Measurements from ENCODE around the gene HTRA1.

HTRA1 gene

DNA sequence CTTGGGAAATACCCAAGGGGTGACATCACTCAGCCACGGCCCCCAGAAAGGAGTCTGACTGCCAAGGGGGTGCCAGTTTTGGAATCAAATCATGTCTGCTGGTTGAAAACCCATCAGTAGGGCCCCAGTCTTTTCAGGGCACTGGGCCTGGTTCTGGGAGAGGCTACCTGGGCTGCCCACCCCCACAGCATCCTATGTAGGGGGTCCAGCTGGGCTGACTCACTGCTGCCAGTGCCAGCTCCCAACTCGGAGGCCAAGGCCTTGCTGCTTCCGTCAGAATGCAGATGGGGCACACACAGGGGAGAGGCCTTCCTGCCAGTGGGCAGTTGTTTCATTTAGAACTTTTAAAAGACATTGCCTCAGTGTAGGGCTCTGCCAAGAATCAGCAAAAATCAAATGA lies 59.7 kb downstream of the HTRA1 start:
- no peak for DNase-seq

DNA sequence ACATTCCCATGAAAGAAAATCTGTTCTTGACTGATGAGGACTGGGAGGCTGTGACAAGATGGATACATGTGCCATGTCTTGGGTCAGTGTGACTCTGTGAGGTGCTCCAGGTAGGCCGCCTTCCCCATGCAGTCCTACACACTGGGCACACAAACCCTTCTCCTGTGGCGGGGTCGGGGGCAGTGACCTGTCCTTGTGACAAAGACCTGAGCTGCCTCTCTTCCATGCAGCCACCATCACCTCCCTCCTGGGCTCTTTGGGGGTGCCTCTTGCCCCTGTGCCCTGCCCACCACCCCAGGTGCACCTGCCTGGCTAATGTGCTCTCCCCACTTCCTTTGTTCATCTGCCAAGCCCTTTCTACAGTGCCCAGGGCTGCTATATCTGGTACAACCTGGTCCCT lies 63.5 kb downstream of the HTRA1 start:
- DNase-seq = no peak

DNA sequence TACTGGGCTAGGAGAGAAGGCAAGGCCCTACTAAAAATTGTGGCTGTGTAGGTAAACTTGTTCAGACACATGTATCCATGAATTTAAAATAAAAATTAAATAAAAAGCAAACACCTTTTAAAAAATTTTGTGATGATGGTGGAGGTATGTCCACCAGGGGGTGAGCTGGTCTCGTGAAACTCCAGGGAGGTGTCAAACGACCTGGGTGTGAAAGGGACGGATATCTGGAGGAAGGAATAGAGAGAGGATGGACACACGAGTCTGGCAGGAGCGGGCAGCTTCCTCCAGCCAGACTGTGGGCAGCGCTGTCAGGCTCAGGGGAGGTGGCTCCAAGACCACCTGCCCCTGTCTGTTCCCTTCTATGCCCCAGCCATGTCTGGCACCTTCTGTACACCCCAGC lies 64.4 kb downstream of the HTRA1 start:
- DNase-seq = no peak

DNA sequence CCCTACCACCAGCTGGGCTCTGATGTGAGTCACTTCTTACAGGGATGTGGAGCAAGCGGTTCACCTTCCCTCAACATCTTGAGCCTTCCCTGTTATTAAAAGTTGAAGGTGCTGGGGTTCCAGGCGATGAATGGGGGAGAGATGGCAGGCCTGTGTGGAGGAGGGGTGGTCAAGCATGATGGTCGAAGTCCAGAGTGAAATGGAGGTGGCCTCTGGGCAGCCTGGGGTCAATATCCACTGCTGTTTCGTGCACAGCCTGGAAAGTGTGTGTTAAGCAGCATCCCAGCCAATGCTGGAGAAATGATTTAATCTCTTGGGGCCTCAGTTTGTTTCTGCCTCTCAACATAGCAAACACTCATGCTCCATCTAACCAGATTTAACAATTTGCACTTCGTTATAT lies 65.5 kb downstream of the HTRA1 start:
- no peak for DNase-seq

DNA sequence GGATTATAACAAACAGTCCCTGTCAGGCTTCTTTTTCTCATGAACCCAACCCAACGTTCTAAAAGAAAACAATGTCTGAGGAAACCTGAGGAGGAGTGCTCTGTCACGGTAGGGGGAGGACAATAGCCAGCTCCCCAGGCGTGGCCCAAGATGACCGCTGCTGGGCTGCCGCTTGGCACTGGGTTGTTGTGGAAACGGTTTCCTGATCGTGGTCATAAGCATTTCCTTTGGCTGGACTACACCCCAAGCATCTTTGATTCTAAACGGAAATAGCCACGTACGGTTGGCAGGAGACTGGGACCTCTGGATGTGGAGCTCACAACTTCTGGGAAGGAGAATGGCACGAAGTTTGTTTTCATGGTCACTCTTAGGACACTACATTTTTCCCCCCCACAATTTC lies 68.8 kb downstream of the HTRA1 start:
- no peak for DNase-seq

DNA sequence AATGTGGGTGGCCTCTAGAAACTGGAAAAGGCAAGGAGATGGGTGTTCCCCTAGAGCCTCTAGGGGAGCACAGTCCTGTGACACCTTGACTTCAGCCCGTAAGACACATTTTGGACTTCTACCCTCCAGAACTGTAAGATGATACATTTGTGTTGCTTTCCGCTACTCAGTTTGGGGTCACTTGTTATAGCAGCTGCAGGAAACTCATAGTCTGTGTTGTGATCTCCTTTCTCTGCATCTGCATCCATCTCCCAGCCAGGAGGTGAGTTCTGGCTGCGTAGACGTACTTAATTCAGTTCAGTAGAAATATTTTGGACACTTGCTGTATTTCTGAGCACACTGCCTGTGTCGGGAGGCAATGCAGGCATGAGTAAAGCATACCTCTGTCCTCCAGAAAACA lies 69.9 kb downstream of the HTRA1 start:
- DNase-seq = no peak

DNA sequence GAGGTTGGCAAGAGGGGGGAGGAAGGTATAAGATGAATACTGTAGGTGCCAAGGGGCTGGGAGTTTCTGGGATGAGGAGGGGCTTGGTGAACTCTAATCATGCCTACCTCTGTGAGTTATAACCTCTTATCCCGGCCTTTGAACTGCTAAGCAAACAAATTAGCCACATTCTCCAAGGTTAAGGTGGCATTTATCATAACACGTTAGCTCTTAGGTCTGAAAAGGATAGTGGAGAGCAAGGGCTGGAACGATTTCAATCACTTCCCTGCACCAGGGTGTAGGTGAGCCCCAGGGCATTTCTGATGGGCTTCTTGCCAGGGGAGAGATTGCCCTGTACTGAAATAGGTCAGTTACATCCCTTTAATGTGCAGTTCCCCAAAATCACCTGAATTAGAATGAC lies 70.6 kb downstream of the HTRA1 start:
- no peak for DNase-seq

DNA sequence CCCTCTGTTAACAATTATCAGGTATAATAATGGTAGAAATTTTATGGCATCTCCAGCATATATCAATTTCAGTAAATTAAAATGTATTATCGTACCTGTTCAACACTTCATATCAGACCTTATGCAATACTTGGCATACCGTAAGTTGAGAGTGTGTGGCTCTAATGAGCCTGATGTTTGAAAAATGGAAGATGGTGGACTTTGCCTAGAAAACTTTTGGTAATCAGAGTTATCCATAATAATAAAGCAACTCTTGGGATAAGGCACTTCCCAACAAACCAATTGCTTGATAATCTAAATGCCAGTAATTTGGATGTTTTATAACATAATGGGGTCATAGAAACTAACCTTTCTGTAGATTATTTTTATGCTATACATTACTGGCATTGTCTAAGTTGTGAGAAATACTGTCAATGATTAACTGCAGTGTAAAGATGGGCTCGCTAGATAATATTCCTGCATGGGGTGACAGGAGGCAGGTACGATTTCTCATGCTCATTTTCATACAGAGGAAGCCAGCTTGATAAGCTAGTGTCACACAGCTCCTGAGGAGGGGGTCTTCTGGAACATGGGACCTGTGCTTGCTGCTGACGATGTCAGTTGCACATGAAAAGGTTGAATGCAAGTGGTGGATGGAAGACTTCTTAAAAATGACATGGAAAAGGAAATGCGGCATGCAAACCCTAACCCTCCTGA lies 71.4 kb downstream of the HTRA1 start:
- DNase-seq = no peak

DNA sequence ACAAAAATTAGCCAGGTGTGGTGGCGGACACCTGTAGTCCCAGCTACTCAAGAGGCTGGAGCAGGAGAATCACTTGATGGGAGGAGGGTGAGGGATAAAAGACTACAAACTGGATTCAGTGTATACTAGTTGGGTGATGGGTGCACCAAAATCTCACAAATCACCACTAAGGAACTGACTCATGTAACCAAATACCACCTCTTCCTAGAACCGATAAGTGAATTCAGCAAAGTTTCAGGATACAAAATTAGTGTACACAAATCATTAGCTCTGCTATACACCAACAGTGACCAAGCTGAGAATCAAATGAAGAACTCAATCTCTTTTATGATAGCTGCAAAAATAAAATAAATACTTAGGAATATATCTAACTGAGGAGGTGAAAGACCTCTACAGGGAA lies 76.2 kb downstream of the HTRA1 start:
- DNase-seq = no peak

DNA sequence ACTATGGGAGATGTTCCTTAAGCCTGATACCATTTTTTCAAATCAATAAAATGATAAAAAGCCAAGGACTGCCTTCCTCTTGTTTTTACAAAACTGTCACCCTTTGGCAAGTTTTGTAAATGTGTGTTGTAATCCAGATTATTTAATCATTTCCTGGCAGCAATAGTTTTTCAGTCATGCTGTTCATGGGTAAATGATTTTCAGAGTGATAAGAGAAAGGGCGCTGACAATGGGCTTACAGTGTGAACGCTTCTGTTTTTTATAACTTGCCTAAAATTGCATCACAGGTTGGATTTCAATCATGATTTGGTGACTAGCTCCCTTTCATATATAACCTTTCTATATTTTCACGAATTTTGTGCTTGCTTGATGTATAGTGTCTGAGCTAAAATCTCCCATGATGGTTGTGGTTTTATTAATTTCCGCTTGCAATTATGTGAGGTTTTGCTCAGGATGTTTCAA lies 80.2 kb downstream of the HTRA1 start:
- no peak for DNase-seq

DNA sequence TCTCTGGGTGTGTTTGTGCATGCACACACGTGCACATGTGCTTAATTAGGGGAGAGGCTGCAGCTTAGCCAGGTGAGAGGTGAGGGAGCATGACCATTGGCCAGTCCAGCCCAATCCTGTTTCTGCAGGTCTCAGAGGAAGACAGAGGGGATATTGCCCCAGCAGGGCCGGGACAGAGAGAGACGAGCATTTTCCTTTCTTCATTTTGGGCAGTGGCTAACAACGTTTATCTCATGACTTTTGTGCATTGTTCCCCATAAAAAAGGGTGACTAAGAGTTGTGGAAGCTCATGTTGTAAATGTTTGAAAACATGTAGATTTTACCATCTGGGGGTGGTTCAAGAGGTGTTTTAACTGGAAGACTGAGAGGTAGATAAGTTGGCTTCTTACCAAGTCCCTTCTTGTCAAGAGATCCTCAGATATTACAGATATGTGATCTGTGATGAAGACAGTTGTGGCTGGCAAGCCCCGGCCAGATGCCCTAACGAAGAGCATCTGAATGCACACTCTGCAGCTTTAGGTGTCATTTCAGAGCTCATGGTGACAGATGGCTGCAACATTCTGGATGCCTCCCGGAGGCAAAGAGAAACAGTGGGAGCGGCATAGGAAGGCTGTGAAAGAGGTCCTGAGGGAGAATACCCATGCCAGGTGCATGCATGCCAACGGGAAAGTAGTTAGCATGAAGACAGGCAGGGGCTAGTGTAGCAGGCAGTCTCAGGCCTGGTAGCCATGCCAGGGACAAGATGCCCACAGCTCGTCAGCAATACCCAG lies 82.5 kb downstream of the HTRA1 start:
- DNase-seq = no peak

DNA sequence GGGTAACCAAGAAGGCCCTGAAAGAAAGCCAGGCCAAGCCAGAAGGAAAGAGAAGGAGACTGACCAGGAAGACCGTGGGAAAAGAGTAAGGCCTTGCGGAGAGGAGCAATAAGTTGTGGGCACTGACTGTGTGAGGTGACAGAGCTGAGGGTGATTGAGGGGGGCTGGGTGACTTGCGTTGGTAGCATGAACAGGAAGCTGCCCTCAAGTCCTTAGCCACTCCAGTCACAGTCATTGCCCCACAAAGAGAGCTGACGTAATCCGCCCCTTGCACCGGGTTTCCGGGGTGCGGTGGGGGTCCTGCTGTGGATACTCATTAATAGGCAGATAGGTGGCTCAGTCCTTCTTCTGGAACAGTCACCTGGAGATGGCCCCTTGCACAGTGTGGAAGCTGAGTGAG lies 83.1 kb downstream of the HTRA1 start:
- no peak for DNase-seq

DNA sequence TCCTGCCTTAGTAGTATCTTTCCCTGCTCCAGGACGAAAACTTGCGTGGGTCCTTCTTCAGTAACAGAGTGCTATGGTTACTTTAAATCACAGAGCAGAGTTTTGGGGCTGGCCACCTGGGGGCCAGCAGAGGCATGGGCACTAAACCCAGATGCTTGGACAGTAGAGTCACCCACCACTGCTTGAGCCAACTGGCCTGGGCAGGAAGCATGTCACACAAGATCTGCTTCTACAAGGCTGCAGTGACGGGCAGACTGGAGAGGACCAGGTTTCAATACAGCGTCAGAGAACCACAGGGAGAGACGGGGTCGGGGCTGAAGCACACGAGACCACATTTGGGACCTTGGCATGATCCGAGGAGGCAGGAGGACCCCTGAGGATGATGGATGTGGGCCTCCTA lies 84.9 kb downstream of the HTRA1 start:
- no peak for DNase-seq

DNA sequence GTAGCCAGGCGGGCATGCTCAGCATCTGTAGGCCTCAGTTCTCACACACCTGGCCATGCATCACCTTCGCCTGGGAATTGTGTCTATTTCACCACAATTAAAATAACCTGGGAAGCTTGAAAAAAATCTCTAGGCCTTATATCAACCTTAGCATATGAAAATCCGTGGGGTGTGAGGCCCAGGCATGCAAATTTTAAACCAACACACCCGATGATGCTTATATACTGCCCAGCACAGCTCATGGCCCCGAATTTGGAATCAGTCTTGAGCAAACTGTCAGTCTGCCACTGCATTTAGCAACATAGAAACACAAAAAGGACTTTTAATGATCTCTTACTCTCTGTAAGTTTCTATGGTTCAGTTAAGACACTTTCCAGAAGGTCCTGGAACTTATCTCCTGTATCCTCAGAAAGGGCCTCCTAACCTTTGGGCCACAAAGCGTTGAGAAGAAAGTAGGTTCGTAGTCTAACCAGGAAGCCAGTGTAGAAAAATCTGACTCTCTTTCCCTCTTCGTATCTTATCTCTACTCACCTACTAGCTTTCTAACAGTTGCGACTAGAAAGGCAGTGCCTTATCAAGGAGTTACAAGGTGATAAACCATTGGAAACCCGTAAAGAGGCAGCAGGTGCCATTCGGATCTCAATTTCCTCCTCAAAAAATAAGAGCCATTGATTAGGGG lies 87.2 kb downstream of the HTRA1 start:
- no peak for DNase-seq

DNA sequence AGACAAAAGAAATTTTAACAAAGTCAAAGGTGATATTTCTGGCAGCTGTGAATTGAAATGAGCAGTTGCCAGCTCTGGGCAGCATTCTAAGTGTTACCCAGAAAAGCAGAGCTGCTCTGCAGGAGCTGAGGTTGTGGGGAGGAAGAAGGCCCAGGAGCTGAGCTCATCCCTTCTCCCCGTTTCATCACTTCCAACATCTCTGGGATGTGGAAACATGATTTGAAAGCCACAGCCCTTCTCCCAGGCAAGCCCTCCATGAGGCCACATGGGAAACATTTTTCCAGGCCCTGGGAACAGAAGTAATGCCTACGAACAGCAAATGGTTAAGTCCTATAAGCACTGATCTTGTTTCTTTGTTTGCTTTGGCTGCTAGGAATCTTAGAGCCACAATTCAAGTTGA lies 88.3 kb downstream of the HTRA1 start:
- DNase-seq = no peak

DNA sequence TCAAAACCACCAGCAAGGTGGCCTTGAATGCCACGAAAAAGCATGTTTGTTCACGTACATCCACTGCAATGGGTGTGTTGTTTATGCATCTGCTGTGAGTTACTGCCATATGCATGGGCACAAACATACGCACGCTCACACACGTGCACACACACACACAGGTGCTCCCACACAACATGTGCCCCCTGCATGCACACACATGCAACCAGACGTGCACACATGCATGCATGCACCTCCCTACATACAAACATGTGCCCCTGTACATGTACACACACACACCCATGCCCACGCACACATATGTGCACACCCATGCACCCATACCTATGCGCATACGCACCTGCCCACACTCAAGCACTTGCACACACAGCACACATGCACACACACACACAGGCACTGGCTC lies 89.1 kb downstream of the HTRA1 start:
- no peak for DNase-seq

DNA sequence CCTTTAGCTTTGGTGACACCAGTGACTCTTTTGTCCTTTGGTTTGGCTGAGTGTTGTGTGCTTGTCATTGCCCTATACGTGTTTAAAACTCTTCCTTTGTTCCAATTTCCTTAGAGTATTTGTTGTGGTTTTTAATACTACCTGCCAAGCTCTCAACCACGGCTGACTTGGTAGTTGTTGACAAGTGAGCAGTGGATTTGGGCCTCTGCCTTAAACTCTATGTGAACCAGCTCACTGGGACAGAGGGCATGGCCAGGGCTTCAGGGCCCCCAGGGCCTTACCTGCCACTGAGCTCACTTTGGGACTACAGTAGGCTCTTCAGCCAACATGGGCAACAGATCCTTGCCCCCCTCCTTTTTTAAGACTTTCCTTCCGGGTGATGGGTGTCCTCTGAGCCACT lies 89.6 kb downstream of the HTRA1 start:
- no peak for DNase-seq

DNA sequence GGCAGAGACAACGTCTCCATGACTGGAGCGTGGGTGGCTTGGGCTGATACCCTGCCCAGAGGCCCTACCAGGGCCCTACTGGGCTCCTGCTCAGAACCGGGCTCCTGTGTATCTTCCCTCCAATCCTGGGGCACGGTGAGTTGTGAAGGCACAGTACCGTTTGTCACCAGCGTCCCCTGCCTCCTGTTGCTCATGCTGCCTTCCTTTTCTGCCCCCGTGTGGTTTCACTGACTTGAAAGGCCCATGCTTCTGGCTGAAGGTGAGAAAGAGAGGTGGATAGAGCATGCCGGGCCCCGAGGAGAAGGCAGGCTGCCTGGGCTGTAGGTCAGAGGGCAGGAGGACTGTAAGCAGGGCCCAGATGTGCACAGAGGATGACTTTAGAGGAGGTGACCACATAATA lies 90.1 kb downstream of the HTRA1 start:
- DNase-seq = no peak

DNA sequence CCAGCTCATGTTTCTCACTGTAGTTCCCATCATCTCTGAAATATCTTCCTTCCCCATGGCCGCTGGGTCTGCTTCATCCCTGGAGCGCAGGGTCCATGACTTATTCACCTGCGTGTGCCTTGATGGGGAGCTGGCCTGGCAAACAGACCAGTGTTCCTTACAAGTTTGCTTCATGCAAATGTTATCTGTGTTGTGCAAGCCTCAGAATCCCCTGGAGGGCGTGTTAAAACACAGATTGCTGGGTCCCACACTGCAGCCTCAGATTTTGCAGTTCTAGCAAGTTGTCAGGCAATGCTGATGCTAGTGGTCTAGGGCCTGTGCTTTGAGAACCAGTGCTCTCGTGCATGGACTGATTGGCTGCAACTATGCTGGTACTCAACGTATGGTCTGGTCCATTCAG lies 92.0 kb downstream of the HTRA1 start:
- DNase-seq = no peak

DNA sequence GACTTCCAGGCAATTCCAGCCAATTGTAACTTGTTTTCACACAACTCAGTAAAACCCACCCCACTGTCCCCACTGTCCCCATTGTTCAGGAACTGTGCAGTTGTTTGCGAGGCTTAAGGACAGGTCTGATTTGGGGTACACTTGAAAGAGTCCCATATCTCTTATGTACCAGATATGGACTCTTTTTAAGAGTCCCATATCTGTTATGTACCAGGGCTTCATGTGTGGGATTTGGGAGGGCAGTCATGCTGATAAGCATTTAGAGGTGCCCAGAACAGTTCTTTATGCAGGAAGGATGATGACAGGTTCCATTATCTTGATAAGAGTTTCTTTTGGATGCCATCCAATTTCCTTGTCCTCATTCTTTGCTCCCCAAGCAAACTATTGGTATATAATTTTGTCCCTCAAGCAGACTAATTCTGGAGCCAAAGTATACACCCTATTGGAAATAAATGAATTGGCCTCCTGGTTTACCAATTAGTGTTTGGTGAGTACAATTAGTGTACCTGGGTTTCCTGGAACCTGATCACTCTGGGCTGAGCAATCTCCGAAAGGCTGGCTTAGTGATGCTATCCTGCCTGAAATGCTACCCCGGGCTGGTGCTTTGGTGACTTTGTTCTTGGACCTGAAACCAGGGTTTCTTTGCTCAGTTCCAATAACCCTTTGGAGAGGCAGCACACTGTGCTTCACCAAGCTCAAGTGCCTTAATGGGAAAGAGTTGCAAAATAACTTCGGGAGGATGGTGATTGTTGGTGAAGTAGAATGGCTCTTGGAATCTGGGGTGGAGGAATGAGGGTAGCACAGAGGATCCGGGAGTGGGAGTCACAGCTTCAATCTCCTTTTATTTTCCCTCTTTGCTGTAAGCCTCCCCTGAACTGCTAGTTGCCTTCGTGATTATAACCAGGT lies 93.0 kb downstream of the HTRA1 start:
- no peak for DNase-seq

DNA sequence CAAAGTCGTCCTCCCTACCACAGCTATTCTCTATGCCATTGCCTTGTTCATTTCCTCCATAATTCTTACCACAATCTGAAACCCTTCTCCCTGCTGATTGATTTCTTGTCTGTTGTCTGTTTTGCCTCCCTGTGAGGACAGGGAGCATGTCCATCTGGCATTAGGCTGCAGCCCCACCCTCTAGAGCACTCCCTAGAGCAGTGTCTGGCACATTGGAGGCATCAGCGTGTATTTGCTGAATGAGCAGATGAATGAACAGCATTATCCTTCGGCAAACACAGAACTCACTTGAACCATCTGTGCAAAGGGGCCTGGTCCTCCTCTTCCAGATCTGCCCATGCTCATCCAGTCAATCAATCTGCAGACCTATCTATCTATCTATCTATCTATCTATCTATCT lies 94.1 kb downstream of the HTRA1 start:
- no peak for DNase-seq

DNA sequence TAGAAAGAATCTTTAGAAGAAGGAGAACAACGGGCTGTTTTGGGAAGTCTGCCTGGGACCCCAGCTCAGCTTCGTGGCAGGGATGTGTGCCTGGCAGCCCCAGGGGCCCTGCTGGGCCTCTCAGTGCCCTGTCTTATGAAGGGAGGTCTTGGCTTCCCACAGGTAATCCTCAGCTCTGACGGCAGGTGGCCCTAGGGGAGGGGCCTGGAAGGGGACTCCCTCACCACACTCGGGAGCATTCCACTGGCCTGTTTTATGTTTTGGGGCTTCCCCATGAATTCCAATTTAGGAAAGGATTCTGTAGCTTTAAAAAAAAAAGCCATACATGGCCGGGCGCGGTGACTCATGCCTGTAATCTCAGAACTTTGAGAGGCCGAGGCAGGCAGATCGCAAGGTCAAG lies 96.2 kb downstream of the HTRA1 start:
- no peak for DNase-seq

DNA sequence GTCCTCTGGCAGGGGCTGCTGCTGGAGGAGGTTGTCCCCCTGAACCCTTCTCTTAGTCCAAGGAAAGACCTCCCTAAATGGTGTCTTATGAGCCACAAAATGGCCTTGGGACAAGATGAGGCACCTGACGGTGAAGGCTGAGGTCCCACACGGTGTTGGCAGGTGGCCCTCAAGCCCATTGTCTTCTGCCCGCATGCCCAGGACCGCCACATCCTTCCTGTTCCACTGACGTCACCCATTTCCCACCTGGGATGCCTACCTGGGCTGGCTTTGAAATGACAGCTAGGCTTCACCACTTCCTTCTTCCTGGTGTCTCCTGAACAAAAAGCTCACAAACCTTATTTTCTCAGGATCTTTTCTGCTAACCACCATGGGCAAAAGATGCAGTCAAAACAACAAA lies 97.1 kb downstream of the HTRA1 start:
- DNase-seq = no peak
